GM18861 (cell line): ENCODE data around the gene RHOG.

Source experiments
- ATAC-seq: cut with Tn5 transposase; IDR thresholded peaks from one replicate; pipeline ENCODE4 v1.9.1; 2021; ENCODE audit not compliant: unreplicated experiment

RHOG gene

GRCh38 chr11:3860375-3860774 lies 19.6 kb upstream of the RHOG start:
- no peak for ATAC-seq

DNA sequence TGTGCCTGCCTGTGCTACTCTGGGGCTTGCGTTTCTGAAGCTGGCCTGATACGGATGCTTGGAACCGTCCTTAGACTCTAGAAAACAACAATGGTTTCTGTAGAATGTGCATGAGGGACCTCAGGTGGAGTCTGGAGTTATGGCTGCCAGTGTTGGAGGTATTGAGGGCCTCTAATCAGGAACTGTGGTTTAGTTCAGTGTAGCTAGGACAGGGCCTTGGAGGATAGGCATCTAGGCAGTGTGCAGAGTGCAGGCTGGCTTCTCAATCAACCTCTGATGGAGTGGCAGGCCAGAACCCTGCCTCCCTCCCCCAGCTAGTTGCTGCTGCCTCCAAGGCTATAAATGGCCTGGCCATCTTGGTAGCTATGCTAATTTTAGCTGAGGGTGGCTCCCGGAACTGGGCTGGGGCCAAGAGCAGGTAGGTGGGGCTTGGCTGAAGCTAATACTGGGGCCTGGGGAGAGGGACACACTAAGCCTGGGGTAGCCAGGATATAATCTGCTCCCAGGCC lies 18.7 kb upstream of the RHOG start:
- peak; percentile 28 for ATAC-seq

GRCh38 chr11:3857628-3858027 lies 16.9 kb upstream of the RHOG start:
- no peak for ATAC-seq

DNA sequence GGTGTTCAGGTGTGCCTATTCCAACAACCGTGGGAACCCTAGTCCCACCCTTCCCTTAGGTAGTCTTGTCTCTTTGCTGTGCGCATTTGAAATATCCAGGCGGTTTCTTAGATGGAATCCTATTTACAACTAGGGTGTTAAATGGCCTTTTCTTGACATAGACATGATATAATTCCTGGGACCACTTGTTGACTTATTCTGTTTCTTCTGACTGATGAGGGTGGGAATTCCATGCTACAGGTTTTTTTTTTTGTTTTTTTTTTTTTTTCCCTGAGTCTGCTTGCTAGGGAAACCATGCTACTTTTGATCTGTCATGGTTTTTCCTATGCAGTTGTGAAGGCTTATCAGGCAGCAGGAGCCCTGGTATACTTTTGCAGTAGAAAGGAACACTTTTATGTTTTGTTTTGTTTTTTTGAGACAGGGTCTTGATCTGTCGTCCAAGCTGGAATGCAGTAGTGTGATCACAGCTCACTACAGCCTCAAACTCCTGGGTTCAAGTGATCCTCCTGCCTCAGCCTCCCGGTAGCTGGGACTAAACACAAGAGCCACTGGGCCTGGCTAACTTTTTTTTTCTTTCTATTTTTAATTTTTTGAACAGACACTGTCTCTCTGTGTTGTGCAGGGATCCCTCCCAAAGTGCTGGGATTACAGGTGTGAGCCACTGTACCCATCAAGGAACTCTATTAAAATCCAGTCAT lies 16.2 kb upstream of the RHOG start:
- no peak for ATAC-seq

DNA sequence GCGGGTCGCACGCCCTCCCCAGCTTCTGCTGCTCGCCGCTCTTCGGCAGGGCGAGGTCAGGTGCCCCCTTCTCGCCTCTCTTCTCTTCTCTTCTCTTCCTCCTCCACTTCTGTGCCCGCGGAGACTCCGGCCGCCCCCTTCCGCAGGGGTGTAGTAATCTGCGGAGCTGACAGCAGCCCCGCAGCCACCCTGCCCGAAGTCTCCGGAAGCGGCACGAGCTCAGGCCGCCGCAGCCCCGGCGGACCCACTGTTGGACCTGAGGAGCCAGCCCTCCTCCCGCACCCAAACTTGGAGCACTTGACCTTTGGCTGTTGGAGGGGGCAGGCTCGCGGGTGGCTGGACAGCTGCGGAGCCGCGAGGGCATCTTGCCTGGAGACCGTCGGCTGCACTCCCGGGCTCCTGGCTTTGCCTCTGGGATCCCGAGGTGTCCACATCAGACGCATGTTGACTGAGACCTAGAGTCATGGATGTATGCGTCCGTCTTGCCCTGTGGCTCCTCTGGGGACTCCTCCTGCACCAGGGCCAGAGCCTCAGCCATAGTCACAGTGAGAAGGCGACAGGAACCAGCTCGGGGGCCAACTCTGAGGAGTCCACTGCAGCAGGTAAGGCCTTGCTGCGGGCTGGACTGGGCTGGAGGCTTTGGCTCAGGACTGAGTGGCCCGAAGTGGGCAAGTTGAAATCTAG lies 15.2 kb upstream of the RHOG start:
- ATAC-seq = peak; percentile 2

GRCh38 chr11:3854977-3855807 lies 14.4 kb upstream of the RHOG start, which contains the start of gene STIM1:
Gene STIM1, plus strand, starts transcription at chr11:3855664. Its CDS starts 607 bp downstream, at chr11:3856271.
- ATAC-seq = peak; percentile 58

DNA sequence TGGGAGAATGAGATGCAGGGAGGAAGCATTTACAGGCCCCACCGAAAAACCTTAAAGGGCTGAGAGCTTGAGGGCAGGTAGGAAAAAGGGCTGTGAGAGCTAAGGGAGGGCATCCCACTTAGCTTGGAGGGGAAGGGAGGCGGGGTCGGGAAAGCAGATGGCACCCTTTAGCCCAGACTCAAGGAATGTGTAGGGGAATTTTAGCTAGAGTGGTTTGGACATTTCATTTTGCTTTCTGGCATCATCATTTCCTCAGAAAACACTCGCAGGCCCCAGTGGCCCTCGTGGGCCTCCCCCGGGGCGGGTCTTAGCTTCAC lies 13.9 kb upstream of the RHOG start:
- no peak for ATAC-seq

DNA sequence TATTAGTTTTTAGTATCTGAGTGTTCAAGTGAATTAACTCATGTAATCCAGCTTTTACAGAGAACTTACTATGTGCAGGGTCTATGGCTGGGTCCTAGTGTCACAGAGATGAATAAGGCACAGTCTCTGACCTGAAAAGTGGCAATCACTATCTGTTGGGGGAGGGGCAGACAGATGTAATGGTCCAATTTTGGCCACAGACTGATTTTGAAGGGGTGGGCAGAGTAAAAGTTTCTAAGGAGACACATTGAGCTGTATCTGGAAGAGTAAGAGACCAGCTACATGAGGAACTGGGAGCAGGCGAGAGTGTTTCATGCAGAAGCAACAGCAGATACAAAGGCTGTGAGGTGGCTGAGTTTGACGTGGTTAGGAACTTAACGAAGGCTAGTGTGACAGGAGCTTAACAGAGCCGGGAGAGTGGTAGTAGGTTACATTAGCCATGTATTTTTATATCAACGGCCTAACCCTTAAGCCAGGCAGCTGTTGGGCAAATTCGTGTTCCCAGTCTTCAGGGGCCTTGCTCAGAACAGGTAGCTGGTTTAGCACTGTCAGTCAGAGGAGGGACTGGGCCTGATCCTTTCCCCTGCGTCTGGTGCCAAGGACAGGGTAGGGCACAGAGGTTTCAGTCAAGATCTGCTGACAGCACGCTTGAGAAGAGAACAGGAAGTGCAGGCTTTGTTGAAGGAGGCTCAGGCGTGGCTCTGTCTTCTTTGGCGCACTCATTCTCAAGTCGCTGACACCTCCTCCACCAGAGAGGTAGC lies 13.3 kb upstream of the RHOG start:
- peak; percentile 36 for ATAC-seq

GRCh38 chr11:3853545-3853842 lies 12.7 kb upstream of the RHOG start:
- ATAC-seq = no peak

GRCh38 chr11:3849297-3849874 lies 8.6 kb upstream of the RHOG start:
- peak; percentile 45 for ATAC-seq

DNA sequence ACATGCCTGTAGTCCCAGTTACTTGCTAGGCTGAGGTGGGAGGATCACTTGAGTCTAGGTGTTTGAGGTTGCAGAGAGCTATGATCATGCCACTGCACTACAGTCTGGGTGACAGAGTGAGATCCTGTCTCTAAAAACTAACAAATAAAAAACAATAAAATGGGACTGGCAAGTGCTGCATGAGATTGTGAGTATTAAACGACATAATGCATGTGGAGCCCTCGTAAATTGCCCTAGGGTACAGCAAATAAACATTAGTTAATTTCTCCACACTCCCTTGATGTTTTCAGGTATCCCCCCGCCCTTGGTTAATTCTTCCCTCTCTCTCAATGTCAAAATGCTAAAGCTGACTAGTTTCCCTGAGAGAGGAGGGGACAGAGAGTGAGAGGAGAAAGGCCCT lies 4.9 kb upstream of the RHOG start:
- no peak for ATAC-seq

- ATAC-seq = no peak
Measured at GRCh38 chr11:3845246-3845645, 4.5 kb upstream of the RHOG start.

- no peak for ATAC-seq
Measured at GRCh38 chr11:3843326-3843725, 2.6 kb upstream of the RHOG start.

- ATAC-seq = peak; percentile 51
Measured at GRCh38 chr11:3841426-3842350, 929 bp upstream of the RHOG start.

- no peak for ATAC-seq
Measured at GRCh38 chr11:3840004-3840869, 522 bp downstream of the RHOG start.

- ATAC-seq = no peak
Measured at GRCh38 chr11:3838504-3838903, 2.3 kb downstream of the RHOG start.

GRCh38 chr11:3837793-3838192 lies 3.0 kb downstream of the RHOG start:
- ATAC-seq = no peak

DNA sequence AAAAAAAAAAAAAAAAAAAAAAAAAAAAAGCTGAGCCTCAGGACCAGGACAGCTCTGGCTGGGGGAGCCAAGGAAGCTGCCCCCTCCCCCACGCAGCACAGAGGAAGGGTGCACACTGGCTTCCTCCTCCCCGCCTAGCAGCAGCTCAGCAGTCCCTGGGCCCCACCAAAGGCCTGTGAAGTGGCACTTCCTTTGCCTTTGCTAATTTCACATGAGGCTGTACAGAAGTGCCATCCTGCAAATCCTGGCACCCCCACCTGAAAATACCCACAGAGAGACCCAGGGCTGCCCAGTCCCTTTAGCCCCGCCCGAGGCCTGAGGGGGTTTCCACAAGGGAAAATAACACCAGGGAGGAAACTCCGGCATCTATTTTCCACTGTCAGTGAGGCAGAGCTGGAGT lies 3.9 kb downstream of the RHOG start:
- no peak for ATAC-seq

DNA sequence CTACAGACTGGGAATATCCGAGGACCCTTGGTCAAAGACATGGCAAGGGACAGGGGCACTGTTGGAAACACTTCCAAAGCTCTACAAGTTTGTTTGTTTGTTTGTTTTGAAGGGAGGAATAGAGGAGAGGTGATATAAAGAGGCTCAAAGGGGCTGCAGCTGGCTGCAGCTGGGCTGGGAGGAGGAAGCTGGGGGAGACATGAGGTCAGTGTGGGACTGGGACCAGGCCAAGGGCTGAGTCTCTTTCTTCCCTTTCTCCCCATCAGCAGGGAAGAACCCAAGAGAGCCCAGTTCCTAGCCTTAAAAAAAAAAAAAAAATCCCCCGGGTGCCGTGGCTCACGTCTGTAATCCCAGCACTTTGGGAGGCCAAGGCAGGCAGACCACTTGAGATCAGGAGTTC lies 5.0 kb downstream of the RHOG start:
- no peak for ATAC-seq
